ENCODE measurements around the gene ALOX12.

The ALOX12 gene

DNA sequence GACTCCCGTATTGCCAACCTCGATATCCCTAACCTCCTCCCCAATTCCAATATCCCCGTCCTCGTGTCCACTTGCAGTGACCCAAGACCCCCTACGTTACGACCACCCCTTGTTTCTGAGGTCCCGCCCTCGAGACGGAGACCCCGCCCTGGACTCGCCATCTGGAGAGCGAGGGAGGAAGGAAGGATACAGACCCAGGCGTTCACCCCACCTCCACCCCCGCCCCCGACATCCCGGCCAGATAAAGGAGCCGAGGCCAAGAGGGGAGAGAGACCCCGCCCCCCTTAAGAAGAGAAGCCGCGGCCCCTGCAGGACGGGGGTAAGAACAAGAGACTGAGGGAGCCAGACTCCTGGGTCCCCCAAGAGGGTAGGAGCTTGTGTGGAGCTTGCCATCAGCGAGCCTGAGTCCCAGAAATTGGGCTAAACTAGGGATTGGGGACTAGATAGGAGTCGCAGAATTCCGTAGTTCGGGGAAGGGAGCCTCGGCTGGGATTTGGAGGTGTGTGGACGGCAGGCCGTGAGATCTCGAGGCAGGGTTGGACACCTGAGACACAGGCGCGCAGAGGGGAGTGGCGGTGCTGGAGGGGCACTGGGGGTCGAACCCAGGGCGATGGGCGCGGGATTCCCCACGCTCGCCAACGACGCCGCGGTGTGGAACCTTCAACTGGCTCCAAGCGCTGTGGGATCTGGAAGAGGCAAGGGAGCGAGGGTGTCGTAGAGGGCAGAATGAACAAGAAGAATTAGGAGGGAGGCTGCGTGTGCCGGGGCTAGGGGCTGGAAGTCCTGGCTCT, 27.1 kb downstream of the ALOX12 start, which contains the start of gene BCL6B:
BCL6B (plus strand) TSS at position 270 of the 791 bp plus-strand sequence. CDS start 622 bp downstream, outside the sequence.
- DNase-seq = no peak

DNA sequence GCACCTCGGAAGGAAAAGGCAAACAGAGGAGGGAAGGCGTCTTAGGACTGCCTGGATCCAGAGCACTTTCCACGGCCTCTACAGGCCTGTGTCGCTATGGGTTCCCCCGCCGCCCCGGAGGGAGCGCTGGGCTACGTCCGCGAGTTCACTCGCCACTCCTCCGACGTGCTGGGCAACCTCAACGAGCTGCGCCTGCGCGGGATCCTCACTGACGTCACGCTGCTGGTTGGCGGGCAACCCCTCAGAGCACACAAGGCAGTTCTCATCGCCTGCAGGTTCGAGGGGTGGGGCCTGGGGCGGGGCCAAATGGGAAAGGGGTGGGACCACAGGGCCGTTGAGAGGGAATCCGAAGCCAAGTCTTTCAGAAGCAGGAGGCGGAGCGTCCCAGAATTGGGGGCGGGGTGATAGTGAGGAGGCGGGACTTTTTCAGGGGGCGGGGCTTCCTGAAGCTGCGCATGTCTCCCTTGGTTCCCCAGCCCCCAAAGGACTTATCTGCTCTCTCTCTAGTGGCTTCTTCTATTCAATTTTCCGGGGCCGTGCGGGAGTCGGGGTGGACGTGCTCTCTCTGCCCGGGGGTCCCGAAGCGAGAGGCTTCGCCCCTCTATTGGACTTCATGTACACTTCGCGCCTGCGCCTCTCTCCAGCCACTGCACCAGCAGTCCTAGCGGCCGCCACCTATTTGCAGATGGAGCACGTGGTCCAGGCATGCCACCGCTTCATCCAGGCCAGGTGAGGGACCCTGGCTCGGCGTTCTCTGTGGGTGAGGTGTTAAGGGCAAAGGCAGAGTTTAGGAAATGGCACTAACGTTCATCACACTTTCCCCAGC, 27.9 kb downstream of the ALOX12 start:
- no peak for DNase-seq

DNA sequence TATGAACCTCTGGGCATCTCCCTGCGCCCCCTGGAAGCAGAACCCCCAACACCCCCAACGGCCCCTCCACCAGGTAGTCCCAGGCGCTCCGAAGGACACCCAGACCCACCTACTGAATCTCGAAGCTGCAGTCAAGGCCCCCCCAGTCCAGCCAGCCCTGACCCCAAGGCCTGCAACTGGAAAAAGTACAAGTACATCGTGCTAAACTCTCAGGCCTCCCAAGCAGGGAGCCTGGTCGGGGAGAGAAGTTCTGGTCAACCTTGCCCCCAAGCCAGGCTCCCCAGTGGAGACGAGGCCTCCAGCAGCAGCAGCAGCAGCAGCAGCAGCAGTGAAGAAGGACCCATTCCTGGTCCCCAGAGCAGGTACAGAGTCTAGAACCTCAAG, 28.5 kb downstream of the ALOX12 start:
- DNase-seq = no peak

DNA sequence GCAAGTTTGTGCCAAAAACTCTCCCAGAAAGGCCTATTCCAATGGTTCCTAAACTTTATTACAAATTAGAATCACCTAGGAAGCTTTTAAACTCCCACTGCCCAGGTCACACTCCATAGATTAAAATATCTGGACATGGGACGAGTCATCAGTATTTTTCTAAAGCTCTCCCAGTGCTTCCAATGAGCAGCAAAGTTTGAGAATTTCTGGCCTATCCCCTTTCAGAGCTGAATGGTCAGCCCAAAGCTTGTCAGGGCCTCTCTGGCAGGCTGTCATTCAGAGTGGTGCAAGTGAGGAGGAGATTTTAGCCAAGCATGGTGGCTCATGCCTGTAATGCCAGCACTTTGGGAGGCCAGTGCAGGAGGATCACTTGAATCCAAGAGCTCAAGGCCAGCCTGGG, 29.4 kb downstream of the ALOX12 start:
- no peak for DNase-seq

DNA sequence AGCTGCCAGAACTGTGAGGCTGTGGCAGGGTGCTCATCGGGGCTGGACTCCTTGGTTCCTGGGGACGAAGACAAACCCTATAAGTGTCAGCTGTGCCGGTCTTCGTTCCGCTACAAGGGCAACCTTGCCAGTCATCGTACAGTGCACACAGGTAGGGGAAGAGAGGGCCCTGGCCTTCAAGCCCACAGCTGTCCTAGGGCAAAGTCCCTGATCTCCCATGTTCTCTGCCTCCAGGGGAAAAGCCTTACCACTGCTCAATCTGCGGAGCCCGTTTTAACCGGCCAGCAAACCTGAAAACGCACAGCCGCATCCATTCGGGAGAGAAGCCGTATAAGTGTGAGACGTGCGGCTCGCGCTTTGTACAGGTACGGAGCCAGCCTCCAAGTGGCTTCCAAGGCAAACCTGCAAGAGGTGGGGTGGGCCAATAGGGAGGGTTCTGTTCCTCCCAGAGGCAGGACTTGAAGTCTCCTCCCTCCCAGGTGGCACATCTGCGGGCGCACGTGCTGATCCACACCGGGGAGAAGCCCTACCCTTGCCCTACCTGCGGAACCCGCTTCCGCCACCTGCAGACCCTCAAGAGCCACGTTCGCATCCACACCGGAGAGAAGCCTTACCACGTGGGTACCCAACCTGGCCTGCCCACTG, 30.7 kb downstream of the ALOX12 start:
- DNase-seq = no peak

DNA sequence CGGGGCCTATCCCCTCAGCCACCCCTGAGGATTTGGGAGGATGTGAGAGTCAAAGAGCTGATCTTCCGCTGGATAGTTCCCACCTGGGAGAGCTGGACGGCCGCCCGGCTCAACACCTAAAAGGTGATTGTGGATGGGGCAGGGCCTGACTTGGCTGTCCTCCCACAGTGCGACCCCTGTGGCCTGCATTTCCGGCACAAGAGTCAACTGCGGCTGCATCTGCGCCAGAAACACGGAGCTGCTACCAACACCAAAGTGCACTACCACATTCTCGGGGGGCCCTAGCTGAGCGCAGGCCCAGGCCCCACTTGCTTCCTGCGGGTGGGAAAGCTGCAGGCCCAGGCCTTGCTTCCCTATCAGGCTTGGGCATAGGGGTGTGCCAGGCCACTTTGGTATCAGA, 31.5 kb downstream of the ALOX12 start:
- no peak for DNase-seq

DNA sequence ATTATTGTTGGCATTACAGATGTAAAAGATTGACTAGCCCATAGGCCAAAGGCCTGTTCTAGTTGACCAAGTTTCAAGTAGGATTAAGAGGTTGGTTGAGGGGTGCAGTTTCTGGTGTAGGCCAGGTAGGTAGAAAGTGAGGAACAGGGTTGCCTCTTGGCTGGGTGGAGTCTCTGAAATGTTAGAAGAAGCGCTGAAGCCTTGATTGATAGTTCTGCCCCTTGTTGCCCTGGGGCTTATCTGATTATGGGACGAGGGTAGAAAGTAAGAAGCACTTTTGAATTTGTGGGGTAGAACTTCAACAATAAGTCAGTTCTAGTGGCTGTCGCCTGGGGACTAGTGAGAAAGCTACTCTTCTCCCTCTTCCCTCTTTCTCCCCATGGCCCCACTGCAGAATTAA, 33.2 kb downstream of the ALOX12 start:
- no peak for DNase-seq

DNA sequence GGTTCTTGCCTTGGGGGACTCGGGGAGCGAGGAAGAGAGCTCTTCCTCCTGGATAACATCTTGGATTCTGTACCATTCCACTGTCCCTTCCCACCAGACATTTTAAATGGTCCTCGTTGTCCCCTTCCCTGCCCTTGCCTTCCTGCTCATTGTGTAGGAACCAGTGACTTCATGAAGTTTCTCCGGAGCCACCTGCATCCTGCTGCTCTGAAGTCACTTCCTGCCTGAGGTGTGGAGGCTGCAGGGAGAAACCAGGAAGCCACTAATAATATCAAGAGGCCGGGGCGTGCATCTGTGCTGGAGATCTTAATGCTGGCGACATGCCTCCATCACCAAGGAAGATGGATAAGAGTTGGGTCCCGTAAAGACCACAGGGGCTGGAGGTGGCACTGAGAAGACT, 33.8 kb downstream of the ALOX12 start:
- no peak for DNase-seq

DNA sequence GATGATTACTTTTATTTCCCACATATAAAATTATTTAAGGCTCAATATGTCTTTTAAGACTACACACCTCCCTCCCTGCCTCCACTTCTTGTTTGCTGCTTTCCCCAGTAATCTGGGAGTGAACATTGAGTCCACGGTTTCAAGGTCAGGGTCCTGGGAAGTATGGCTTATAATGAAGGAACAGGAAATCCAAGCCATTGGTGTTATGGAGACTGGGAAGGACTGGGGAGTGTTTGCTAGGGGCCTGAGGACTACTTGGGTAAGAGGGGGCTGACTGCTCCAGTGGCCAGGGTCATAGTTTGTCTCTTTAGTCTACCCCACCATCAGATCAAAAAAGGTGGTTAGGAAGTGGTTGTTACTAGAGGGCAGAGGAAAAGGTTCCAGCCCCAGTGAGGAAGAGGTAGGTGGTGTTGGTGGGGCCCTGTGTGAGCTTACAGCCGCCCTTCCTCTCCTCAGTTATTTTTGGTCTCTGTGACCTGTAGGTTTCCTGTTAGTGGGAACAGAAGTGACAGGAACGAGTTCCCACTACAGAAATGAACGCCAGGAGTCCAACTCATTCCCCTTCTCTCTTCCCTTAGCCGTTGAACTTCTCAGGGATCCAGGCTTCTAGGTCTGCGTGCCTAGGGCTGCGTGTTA, 39.2 kb downstream of the ALOX12 start:
- no peak for DNase-seq

DNA sequence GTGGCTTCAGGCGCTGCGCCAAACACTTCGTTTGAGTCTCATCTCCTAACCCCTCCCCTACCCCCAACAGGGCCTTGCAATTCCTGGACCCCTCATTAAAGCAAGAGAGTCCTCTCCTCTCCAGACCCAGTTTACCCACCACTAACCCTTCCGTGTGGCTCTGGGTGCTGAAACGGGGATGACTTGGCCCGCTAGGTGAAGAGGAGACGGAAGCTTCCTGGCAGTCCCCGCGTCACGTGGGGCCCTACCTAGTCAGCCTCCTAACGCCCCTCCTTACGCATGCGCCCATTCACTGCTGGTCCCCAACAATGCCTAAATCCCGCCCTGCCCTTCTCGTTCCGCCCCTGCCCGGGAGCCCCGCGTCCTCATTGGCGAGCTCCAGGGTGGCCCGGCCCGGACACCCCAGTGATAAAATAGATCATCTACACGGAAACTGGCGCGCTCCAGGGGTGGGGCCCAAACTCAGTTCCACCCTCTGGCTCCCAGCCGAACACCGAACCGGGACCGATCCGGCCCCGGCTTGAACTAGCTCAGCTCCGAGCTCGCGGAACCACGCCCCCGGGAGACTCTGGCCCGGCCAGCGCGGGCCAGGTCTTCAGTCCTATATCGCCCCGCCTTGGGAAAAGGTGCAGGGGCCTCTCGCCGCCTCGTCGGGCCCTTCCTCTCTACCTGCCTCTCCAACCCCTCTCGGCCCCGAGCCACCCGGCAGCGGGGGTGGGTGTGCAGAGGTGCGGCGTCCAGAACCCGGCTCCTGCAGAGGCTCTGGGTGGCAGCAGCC, 39.9 kb downstream of the ALOX12 start, which contains the start of gene SLC16A13:
SLC16A13 (plus strand) TSS at position 425 of the 778 bp plus-strand sequence. CDS start 368 bp downstream, outside the sequence.
- peak; percentile 85 for DNase-seq

DNA sequence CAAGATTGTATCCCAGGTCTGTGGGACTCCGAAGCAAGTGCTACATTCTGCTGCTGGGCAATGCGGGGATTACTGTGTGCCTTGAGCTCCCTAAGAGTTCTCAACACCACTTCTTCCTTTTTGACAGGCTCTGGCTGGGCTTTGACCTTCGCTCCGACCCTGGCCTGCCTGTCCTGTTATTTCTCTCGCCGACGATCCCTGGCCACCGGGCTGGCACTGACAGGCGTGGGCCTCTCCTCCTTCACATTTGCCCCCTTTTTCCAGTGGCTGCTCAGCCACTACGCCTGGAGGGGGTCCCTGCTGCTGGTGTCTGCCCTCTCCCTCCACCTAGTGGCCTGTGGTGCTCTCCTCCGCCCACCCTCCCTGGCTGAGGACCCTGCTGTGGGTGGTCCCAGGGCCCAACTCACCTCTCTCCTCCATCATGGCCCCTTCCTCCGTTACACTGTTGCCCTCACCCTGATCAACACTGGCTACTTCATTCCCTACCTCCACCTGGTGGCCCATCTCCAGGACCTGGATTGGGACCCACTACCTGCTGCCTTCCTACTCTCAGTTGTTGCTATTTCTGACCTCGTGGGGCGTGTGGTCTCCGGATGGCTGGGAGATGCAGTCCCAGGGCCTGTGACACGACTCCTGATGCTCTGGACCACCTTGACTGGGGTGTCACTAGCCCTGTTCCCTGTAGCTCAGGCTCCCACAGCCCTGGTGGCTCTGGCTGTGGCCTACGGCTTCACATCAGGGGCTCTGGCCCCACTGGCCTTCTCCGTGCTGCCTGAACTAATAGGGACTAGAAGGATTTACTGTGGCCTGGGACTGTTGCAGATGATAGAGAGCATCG, 42.4 kb downstream of the ALOX12 start:
- no peak for DNase-seq

DNA sequence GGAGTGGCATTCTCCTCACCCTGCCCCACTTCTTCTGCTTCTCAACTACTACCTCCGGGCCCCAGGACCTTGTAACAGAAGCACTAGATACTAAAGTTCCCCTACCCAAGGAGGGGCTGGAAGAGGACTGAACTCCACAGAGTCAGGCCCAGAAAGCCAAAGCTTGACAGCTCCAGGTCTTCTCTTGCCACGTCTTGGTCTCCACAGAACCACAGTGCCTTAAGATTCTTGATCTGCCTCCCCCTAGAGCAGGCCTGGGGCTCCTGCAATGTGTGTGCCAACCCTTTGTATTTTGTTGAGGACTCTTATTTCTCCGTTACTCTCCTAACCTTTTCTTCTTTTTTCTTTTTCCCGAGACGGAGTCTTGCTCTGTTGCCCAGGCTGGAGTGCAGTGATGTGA, 44.0 kb downstream of the ALOX12 start:
- no peak for DNase-seq

DNA sequence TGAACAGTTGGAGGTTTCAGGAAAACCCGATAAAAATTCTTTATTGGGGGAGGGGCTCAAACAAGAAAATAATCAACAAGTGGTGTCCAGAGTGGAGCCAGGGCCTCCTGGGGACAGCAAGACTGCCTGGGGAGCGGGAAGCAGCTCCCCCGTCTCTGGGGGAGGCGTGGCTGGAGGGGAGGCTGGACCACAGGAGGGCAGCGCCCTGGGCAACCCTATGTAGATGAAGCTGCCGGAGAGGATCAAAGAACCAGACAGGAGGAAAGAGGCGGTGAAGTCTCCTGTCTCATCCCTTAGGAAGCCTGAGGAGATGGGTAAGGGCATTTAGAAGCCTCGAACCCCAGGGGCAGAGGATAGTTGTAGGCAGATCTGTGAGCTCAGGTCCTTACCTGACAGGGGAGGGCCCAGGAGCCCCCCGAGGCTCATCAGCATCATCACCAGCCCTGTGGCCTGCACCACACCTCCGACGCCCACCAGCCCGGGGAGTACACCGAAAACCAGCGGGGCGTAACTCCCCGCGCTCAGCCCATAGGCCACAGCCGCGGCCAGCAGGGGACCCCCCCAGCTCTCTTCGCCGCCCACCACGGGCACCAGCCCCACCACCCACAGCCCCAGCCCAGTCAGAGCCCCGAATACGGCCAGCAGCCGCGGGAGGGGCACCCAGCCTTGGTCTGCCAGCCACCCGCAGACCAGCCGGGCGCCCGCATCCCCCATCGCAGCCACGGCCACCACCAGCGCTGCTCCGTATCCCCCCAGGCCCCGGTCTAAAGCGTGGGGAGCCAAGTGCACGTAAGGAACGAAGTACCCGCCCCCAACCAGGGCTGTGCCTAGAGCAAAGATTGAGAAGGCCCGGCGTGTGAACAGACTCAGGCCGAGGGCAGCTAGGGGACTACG, 46.0 kb downstream of the ALOX12 start:
- no peak for DNase-seq

DNA sequence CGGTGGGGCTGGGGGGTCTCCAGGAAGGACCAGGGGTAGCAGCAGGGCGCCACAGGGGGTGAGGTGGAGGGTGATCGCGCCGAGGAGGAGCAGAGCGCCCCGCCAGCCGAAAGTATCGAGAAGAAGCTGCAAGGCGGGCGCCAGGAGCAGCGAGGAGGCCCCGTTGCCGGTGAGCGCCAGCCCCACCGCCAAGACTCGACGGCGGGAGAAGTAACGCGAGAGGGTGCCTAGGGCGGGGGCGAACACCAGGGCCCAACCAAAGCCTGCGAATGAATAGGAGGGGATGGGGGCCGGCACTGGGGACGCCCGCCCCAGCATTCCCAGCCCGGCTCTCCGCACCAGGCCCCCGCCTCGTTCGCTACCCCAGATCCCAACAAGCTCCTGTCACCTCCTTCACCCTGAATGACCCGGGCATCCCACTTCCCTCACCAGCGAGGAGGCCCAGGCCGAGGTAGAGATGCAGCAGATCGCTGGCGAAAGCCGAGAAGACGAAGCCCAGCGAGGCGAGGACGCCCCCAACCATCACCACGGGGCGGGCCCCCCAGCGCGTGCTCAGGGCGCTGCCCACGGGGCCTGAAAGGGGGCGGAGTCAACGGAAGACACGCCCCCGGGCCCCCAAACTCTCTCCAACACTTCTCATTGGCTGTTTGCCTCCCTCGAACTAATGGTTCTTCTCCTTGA, 46.8 kb downstream of the ALOX12 start:
- DNase-seq = no peak

DNA sequence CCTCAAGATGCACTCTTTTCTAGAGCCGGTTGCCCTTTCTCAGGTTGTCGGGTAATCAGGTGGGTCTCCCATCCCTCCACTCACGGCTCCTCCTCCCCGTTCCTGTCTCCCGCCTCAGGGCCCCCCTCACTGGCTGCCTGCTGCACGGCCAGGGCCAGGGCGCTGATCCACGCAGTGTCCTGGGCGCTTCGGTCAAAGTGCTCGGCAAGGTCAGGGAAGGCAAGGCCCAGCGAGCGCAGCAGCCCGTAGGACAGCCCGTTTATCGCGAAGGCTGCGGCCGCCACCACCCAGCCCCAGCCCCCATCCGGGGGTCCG, 47.3 kb downstream of the ALOX12 start:
- DNase-seq = no peak

DNA sequence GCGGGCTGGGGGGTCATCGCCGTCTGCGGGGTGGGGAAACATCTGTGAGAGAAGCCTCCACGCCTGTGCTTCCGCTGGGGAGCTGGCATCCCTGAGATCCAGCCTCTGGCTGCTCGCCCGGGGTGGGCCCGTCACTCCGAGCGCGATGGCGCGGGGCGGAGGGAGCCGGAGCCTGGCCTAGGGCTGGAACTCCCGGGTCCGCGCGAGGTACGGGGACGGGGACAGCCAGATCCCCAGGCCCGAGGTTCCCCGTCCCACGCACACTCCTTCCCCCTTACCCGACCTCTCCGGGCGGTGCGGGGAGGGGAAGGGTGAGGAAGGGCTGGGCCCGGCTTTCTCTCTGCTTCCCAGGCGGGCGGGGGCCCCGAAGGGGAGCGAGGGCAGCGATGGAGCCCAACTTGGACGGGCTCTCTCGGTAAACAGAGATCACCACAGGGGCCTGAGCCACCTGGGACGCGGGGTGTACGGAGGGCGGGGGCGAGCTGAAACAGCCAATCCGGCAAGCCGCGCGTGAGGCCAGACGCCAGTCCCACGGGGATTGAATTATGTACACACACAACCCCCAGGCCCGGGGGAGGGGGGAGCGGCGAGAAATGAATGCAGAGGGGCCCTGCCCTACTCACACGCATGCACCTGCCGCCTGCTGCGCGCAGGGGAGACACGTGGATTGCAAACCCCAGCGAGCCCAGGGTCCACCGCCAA, 47.8 kb downstream of the ALOX12 start, which contains the start of gene SLC16A11:
SLC16A11 (minus strand) TSS at position 596 of the 702 bp plus-strand sequence; CDS start at position 17, 579 bp downstream.
- DNase-seq = peak; percentile 65

DNA sequence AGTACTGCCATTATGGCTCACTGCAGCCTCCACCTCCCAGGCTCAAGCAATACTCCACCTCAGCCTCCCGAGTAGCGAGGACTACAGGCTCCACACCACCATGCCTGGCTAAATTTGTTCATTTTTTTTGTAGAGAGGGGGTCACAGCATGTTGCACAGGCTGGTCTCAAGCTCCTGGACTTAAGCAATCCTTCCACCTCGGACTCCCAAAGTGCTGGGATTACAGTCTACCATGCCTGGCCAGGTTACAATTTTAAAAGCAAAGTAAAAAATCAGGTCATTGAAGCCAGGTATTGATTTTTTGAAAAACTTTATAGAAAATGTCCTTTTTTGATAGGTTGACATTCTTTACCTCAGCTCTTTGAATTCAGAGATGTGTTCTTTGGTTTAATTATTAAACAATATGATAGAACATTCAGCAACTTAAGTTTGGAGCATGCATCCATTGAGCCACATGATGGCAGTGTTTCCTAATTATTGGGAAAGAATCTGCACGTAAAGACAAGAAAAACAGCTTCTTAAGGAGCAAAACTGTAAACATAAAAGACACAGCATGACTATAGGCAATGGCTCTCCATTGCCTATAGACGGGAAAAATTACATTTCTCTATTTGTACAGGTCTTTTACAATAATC, 49.8 kb downstream of the ALOX12 start:
- no peak for DNase-seq

DNA sequence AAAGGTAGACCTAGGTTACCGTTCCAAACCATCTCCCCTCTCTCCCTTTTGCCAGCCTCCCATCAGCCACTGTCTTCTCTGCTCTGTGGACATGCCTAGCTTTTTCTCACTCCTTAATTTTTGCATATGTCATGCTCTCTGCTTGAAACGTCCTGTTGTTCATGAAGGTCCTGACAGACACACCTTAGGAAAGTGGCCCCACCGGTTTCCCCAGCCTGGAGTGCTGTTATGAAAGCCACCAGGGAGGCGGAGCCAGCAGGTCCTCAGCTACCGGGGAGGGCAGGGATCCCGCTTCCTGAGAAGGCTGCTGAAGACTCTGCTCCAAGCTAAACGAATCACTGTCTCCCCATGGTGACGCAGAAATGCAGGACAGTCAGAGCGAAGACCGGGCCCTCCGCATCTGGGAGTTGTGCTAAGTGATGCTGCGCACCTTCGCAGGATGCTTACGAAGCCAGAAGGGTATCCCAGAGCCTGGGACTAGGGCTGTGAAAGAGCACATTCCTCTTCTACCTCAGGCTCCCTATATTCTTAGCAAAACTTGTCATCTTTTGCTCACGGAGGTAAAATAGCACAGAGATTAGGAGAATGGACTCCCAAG, 50.4 kb downstream of the ALOX12 start:
- DNase-seq = no peak
